Spleen (tissue), 11 donors: ENCODE measurements around the gene SELENOH. TPM values are rescaled to one million over a fixed set of nuclear protein-coding genes. Genes with fewer than 3 reads are reported as not detected.

ENCODE experiments used
- DNase-seq: peaks from one replicate; pipeline ENCODE4 v3.0.0-alpha.2; 2020
- H3K27ac ChIP-seq, 8 donors: fragments of 200-600 bp; sonication (generic) in 7 of 8; 1 replicate in 4 of 8; 2 replicates in 4 of 8; pipeline versions ENCODE4 v1.5.0 to v1.8.0; 2016 to 2021; ENCODE audit warnings: inconsistent platforms in 4 of 8, mild to moderate bottlenecking in 4 of 8, moderate library complexity in 1 of 8
- H3K27me3 ChIP-seq, 7 donors: fragments of 200-600 bp; sonication (generic) in 6 of 7; replicated peaks in 1 of 7; 1 replicate in 4 of 7; 2 replicates in 3 of 7; pipeline versions ENCODE4 v1.5.0 to v1.8.0; 2016 to 2021; ENCODE audit warnings: inconsistent platforms in 3 of 7, mild to moderate bottlenecking in 1 of 7
- H3K36me3 ChIP-seq, 6 donors: fragments of 200-600 bp; sonication (generic) in 5 of 6; 1 replicate in 4 of 6; 2 replicates in 2 of 6; pipeline versions ENCODE4 v1.5.0 to v1.8.0; 2016 to 2021; ENCODE audit warnings: inconsistent platforms in 2 of 6
- H3K4me1 ChIP-seq, 6 donors: fragments of 200-600 bp; sonication (generic) in 5 of 6; 1 replicate in 3 of 6; 2 replicates in 3 of 6; pipeline versions ENCODE4 v1.5.0 to v1.8.0; 2016 to 2021; ENCODE audit warnings: inconsistent platforms in 3 of 6
- H3K4me3 ChIP-seq, 8 donors: fragments of 200-600 bp; sonication (generic) in 7 of 8; 1 replicate in 4 of 8; 2 replicates in 4 of 8; pipeline versions ENCODE4 v1.5.0 to v1.8.0; 2016 to 2021; ENCODE audit warnings: inconsistent platforms in 4 of 8, mild to moderate bottlenecking in 4 of 8, moderate library complexity in 2 of 8
- H3K9me3 ChIP-seq, 8 donors: fragments of 200-600 bp; sonication (generic) in 7 of 8; 1 replicate in 4 of 8; 2 replicates in 4 of 8; pipeline versions ENCODE4 v1.5.0 to v1.8.0; 2016 to 2021; ENCODE audit warnings: inconsistent platforms in 4 of 8
- POLR2A ChIP-seq, 3 donors: fragments of 450-650 bp; IDR thresholded peaks; one replicate each; pipeline ENCODE4 v1.5.1; 2017; ENCODE audit warnings: antibody characterized with exemption in 3 of 3, mild to moderate bottlenecking in 1 of 3
- POLR2AphosphoS5 ChIP-seq, 3 donors: sonication (generic); formaldehyde crosslinking; IDR thresholded peaks; one replicate each; pipeline ENCODE4 v1.5.1; 2017; ENCODE audit warnings: antibody characterized with exemption in 3 of 3
- WGBS, 5 donors: extraction: QIAGEN DNeasy Blood & Tissue Kit in 3 of 5; methylation state at CpG; one replicate each; pipeline versions ENCODE4 v1.1.5 to v1.1.7; 2013 to 2018; 5-methylcytosine and 5-hydroxymethylcytosine counted together
- intact Hi-C: fragments of 100-400 bp; cut with DNase I; formaldehyde crosslinking; loops from one replicate; pipeline ENCODE4 v1.15.0; 2023; ENCODE audit warnings: low total_unique reads
- polyA plus RNA-seq, 3 donors: library from polyadenylated mRNA; stranded (reverse); fragments of 200-250 nt; gene quantifications; one replicate each; pipeline ENCODE4 v1.2.1, GENCODE V29; 2013
- total RNA-seq, 7 donors: library from RNA; depleted of rRNA in 3 of 7; stranded (reverse); fragments of >200 nt in 3 of 7; fragmentation: NEBNext Ultra II Directional in 4 of 7; extraction: Animal tissue kit (Norgen Biotek cat#: 25700) in 4 of 7; gene quantifications; one replicate each; pipeline versions ENCODE4 v1.1.0 to v1.2.1, GENCODE V29; 2016 to 2021
- TF ChIP-seq, protein P1 (sequence below), 11 experiments: fragments of 200-600 bp in 7 of 11; fragments of 450-650 bp in 4 of 11; sonication (generic) in 4 of 11; IDR thresholded peaks in 8 of 11; conservative IDR thresholded peaks in 3 of 11; 1 replicate in 7 of 11; 2 replicates in 4 of 11; pipeline versions ENCODE4 v1.4.0 to v1.8.0; 2016 to 2021; ENCODE audit warnings: antibody characterized with exemption in 11 of 11, inconsistent platforms in 4 of 11, mild to moderate bottlenecking in 1 of 11
- donor health status: healthy with polysubstance abuse.
- donor health status: DM: no; HTN: no; CAD: no; lungs with moderate emphysema.
- donor health status: DM: no; HTN: no; CAD: no.
- donor health status: Bipolar disorder and iron deficiency.
- donor health status: healthy.
- donor health status: DM: no; HTN: no; CAD: no.
- donor health status: DM: yes; HTN: yes; CAD: no.

The SELENOH gene
- total and polyA plus RNA-seq, 10 donors, result 79.1 to 247 (median 115) TPM

DNA sequence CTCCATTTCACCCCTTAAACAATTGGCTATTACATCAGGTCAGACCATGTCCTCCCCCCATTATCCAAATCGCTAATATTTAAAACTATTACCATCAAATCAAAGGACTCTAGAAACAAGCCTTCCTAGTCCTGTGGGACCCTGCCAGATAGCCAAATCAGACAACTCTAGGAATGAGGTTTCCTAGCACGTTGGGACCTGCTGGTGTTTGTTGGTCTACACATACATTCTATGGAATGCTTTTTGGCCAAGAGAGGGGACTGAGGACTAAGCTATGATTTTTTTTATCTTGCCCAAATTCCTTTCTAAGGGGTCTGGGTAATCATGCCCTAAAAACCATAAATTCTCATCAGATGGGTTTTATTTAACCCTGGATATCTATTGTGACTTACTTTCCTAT, 14.1 kb upstream of the SELENOH start:
- peaks cover 0 to 36% (median 7%) of the 10 kb centered on the region in 6 donors for H3K36me3 ChIP-seq
- no peaks in the 10 kb centered on the region for H3K27me3 ChIP-seq
- H3K4me3 ChIP-seq, result no peak overlapping the region
- no peak for DNase-seq
- H3K4me1 ChIP-seq, result peaks cover 0 to 16% (median 2%) of the 10 kb centered on the region in 6 donors
- TF ChIP-seq, protein P1, sequence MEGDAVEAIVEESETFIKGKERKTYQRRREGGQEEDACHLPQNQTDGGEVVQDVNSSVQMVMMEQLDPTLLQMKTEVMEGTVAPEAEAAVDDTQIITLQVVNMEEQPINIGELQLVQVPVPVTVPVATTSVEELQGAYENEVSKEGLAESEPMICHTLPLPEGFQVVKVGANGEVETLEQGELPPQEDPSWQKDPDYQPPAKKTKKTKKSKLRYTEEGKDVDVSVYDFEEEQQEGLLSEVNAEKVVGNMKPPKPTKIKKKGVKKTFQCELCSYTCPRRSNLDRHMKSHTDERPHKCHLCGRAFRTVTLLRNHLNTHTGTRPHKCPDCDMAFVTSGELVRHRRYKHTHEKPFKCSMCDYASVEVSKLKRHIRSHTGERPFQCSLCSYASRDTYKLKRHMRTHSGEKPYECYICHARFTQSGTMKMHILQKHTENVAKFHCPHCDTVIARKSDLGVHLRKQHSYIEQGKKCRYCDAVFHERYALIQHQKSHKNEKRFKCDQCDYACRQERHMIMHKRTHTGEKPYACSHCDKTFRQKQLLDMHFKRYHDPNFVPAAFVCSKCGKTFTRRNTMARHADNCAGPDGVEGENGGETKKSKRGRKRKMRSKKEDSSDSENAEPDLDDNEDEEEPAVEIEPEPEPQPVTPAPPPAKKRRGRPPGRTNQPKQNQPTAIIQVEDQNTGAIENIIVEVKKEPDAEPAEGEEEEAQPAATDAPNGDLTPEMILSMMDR (IDR thresholded peaks at IDR 0.05 in 8 of 11, conservative IDR thresholded peaks at IDR 0.05 in 3 of 11), result no peak
- TF ChIP-seq POLR2AphosphoS5 (IDR thresholded peaks at IDR 0.05) (no peak), POLR2A (IDR thresholded peaks at IDR 0.05) (no peak)
- WGBS, 5 donors, result 78 to 94% (median 84%) methylated on average over 2 of the region's 2 CpGs
- intact Hi-C loops, result no loop called here
- H3K27ac ChIP-seq, result no peak overlapping the region
- no peaks in the 10 kb centered on the region for H3K9me3 ChIP-seq

DNA sequence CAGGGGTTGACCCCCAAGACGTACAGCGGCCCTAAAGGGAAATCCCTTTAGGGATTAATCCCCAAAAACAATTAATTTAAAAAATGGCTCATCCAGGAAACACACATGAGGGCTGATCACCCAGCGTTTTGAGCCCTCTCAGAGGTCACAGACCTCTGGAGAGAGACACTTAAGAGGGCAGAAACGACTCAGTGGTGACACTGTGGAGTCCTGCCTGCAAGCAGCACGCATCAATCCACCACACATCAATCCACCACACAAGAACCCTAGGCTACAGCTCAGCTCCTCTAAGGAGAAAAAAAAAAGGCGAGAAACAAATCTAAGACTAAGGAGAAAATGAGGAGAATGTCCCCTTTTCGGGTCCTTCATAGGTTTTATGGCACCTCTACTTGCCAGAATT, 12.5 kb upstream of the SELENOH start:
- H3K36me3 ChIP-seq, result peaks cover 0 to 28% (median 0%) of the 10 kb centered on the region in 6 donors
- TF ChIP-seq POLR2A (IDR thresholded peaks at IDR 0.05), result no peak
- TF ChIP-seq, protein P1 (IDR thresholded peaks at IDR 0.05 in 8 of 11, conservative IDR thresholded peaks at IDR 0.05 in 3 of 11), result no peak
- TF ChIP-seq POLR2AphosphoS5 (IDR thresholded peaks at IDR 0.05), result no peak
- 69 to 82% (median 75%) methylated on average over 7 of the region's 7 CpGs for WGBS, 5 donors
- no peaks in the 10 kb centered on the region for H3K9me3 ChIP-seq
- no peak overlapping the region for H3K27ac ChIP-seq
- H3K4me3 ChIP-seq, result no peak overlapping the region
- H3K27me3 ChIP-seq, result no peaks in the 10 kb centered on the region
- H3K4me1 ChIP-seq, result peaks cover 0 to 15% (median 2%) of the 10 kb centered on the region in 6 donors
- intact Hi-C loops, result no loop called here
- DNase-seq, result no peak

DNA sequence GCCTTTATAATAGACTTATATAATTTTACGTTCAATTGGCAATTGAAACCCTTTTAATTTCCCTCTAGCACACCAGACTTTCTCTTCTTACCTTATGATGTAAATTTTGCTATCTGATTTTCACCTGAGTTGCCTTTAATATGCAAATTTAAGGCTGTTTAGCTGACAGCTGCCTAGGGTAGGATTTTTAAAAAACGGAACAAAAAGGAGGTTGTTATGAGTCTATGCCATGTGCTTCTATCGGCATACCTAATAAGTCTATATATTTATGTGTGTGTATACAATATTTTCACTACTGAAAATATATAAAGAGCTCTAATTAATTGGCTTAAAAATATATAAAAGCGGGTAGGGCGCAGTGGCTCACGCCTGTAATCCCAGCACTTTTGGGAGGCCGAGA, 11.8 kb upstream of the SELENOH start:
- H3K36me3 ChIP-seq, result peaks cover 0 to 32% (median 0%) of the 10 kb centered on the region in 6 donors
- no peaks in the 10 kb centered on the region for H3K27me3 ChIP-seq
- no peak overlapping the region for H3K27ac ChIP-seq
- H3K9me3 ChIP-seq, result no peaks in the 10 kb centered on the region
- TF ChIP-seq POLR2A (IDR thresholded peaks at IDR 0.05), result no peak
- TF ChIP-seq, protein P1 (IDR thresholded peaks at IDR 0.05 in 8 of 11, conservative IDR thresholded peaks at IDR 0.05 in 3 of 11), result no peak
- TF ChIP-seq POLR2AphosphoS5 (IDR thresholded peaks at IDR 0.05), result no peak
- intact Hi-C loops, result no loop called here
- peaks cover 0 to 15% (median 2%) of the 10 kb centered on the region in 6 donors for H3K4me1 ChIP-seq
- 88 to 96% (median 90%) methylated on average over 7 of the region's 7 CpGs for WGBS, 5 donors
- no peak overlapping the region for H3K4me3 ChIP-seq
- DNase-seq, result no peak

DNA sequence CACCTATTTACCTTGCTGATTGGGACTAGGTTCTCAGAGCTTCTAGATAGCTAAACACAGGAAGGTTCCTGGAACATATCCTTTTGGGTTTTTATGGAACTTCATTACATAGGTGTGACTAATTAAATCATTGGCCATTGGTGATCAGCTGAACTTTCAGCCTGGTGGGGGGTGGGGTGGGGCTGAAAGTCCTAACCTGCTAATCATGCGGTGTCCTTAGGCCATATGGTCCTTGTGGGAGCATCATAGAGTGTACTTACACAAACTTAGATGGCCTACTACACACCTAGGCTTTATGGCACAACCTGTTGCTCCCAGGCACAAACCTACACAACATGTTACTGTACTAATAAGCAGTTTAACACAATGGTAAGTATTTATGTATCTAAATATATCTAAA, 8.6 kb upstream of the SELENOH start:
- Histone ChIP-seq H3K36me3 (peaks cover 0 to 46% (median 6%) of the 10 kb centered on the region in 6 donors), H3K27ac (no peak overlapping the region), H3K4me3 (no peak overlapping the region), H3K4me1 (peaks cover 0 to 15% (median 2%) of the 10 kb centered on the region in 6 donors), H3K9me3 (no peaks in the 10 kb centered on the region), H3K27me3 (no peaks in the 10 kb centered on the region)
- 94 to 100% (median 100%) methylated on average over 1 of the region's 1 CpG for WGBS, 5 donors
- TF ChIP-seq, protein P1 (IDR thresholded peaks at IDR 0.05 in 8 of 11, conservative IDR thresholded peaks at IDR 0.05 in 3 of 11), result no peak
- TF ChIP-seq POLR2A (IDR thresholded peaks at IDR 0.05), result no peak
- TF ChIP-seq POLR2AphosphoS5 (IDR thresholded peaks at IDR 0.05), result no peak
- intact Hi-C loops, result no loop called here
- no peak for DNase-seq
